GM12874 (cell line): ENCODE measurements around the gene ZBTB48.

ENCODE experiments used
- TF ChIP-seq, protein P1 (sequence below): IDR thresholded peaks from 2 replicates; pipeline ENCODE4 v1.5.1; 2011; ENCODE audit warnings: low read depth, mild to moderate bottlenecking, control low read depth, low read length, moderate library complexity; ENCODE audit not compliant: insufficient read depth

Gene ZBTB48

DNA sequence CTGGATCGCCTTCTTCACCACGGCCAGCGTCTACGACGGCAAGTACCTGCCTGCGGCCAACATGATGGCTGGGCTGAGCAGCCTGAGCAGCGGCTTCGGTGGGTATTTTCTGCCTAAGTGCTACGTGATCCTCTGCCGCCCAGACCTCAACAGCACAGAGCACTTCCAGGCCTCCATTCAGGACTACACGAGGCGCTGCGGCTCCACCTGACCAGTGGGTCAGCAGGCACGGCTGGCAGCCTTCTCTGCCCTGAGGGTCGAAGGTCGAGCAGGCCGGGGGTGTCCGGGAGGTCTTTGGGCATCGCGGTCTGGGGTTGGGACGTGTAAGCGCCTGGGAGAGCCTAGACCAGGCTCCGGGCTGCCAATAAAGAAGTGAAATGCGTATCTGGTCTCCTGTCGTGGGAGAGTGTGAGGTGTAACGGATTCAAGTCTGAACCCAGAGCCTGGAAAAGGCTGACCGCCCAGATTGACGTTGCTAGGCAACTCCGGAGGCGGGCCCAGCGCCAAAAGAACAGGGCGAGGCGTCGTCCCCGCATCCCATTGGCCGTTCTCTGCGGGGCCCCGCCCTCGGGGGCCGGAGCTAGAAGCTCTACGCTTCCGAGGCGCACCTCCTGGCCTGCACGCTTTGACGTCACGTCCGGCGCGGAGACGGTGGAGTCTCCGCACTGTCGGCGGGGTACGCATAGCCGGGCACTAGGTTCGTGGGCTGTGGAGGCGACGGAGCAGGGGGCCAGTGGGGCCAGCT lies at the start of gene ZBTB48:
Gene ZBTB48, plus strand, starts transcription at position 621 of the 745 bp plus-strand sequence. CDS start 616 bp downstream, outside the sequence.
- TF ChIP-seq, protein P1, sequence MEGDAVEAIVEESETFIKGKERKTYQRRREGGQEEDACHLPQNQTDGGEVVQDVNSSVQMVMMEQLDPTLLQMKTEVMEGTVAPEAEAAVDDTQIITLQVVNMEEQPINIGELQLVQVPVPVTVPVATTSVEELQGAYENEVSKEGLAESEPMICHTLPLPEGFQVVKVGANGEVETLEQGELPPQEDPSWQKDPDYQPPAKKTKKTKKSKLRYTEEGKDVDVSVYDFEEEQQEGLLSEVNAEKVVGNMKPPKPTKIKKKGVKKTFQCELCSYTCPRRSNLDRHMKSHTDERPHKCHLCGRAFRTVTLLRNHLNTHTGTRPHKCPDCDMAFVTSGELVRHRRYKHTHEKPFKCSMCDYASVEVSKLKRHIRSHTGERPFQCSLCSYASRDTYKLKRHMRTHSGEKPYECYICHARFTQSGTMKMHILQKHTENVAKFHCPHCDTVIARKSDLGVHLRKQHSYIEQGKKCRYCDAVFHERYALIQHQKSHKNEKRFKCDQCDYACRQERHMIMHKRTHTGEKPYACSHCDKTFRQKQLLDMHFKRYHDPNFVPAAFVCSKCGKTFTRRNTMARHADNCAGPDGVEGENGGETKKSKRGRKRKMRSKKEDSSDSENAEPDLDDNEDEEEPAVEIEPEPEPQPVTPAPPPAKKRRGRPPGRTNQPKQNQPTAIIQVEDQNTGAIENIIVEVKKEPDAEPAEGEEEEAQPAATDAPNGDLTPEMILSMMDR: no peak

DNA sequence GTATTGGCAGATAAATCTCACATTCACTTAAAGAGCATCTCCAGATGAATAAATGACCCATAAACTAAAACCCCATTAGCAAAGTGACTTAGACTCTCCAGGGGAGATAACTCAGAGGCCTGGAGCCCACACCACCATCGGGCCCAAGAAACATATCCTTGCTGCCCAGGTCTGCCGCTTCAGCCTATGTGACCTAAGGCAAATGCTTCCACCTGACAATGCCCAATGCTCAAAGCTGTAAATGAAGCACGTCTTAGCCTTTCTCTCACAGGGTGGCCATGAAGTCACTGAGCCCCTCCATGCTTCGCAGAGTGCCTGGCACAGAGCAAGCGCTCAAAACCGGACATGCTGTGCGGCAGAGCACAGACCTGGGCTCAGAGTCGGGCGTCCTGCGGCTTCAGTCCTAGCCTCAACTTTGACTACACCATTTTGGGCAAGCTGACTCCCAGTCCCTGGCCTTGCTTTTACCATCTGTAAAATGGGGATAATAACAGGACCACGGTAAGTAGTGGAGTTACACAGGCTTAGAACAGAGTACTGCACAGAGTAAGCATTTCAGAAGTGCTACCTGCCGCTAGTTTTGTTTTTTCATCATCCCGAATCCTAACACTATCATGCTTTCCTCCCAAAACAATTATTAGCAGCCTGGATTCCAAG lies 49.2 kb upstream of the ZBTB48 start:
- TF ChIP-seq, protein P1: no peak

DNA sequence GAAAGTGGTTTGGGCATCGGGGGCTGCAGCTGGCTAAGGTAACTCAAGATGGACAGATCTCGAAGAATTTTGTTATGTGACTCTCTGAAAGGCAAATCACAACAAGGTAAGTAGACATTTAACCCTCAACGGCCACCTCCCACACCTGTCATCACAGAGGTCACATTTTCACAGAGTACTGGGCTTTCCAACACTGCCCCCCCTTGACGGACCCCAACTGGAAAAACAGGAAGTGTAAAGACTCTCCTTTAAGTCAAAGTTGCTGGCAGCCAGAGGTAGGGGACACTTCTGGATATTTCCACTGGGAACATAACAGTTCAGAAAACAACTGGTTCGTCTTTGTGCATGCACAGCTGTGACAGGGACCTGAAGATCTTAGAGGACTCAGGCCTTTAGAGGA lies 47.8 kb upstream of the ZBTB48 start:
- TF ChIP-seq, protein P1: no peak

DNA sequence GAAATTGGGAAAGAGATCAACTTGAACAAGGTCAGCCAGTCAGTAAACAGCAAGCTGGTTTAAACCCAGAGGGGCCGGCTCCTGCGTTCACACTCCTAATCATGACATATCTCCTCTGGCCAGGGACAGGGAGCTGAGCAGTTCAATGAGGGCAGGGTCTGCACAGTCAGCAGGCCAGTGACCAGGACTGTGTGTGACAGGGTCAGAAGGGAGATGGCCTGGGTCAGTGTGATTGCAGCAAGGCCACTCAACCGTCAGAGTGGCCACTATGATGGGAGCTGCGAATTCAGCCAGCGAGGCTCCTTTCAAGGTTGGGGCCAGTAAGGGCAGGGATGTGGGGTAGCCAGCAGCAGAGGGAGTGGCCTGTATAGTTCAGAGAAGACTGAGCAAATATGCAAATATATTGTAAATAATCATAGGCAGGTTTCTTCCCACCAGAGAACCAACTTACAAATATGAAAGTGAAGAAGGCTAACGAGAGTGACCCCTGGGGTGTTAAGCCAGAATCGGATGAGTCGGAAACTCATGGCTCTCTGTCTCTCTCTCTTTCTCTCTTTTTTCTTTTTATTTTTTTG lies 45.5 kb upstream of the ZBTB48 start:
- TF ChIP-seq, protein P1: no peak

DNA sequence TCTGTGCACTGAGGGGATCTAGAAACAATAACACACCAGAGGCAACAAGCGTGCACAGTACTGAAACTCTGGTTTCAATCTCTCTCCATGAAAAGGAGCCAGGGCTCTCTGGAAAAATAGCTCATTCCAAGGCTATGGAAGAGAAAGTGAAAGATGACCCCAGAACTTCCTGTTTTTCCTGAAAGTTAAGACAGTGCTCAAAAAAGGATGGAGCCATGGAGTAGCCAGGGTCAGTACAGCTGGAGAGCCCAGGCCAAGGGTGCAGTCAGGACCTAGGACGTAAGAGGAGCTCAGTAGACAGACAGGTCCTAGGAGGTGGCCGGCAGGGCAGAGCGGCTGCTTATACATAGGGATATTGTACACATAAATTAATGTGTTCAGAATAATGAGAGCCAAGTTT lies 44.6 kb upstream of the ZBTB48 start:
- TF ChIP-seq, protein P1: no peak

DNA sequence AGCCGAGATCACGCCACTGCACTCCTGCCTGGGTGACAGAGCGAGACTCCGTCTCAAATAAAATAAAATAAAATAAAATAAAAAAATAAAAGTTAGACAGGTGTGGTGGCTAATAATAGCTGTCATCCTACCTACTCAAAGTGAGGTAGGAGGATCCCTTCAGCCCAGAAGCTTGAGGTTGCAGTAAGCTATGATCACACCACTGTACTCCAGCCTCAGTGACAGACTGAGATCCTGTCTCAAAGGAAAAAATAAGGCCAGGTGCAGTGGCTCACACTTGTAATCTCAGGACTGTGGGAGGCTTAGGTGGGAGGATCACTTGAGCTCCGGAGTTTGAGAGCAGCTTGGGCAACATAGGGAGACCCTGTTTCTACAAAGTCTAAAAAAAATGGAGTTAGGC lies 43.5 kb upstream of the ZBTB48 start:
- TF ChIP-seq, protein P1: no peak

DNA sequence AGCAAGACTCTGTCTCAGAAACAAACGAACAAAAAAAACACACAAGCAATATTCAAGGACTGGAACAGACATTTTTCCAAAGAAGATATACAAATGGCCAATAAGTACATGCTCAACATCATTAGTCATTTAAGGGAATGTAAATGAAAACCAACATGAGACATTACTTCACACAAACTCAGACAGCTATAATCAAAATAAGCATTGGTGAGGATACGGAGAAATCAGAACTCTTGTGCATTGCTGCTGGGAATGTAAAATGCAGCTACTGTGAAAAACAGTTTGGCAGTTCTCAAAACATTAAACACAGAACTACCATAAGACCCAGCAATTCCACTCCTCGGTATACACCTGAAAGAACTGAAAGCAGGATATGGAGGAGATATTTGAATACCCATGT lies 40.8 kb upstream of the ZBTB48 start:
- TF ChIP-seq, protein P1: no peak
